HepG2 (cell line): Measurements from ENCODE around the gene IER2. TPM values are rescaled to one million over a fixed set of nuclear protein-coding genes. Genes with fewer than 3 reads are reported as not detected.

Experiments used
- CEBPB ChIP-seq: IDR thresholded peaks from 2 replicates; pipeline ENCODE4 v1.6.1; 2011; ENCODE audit warnings: low read depth, low read length, improper control_type of control experiment, borderline replicate concordance
- DMTF1 ChIP-seq: sonication (generic); formaldehyde crosslinking; IDR thresholded peaks from 2 replicates; pipeline ENCODE4 v1.4.0; 2020; ENCODE audit warnings: mild to moderate bottlenecking, missing genetic modification reagents
- HNRNPLL ChIP-seq: fragments of 200-400 bp; formaldehyde crosslinking; IDR thresholded peaks from 2 replicates; pipeline ENCODE4 v1.6.1; 2017; ENCODE audit warnings: mild to moderate bottlenecking, low read depth, low read length; ENCODE audit not compliant: poor library complexity, severe bottlenecking
- MBD4 ChIP-seq: IDR thresholded peaks from 2 replicates; pipeline ENCODE4 v1.6.1; 2012; ENCODE audit warnings: low read length, inconsistent platforms, borderline replicate concordance
- MYNN ChIP-seq: sonication (generic); formaldehyde crosslinking; IDR thresholded peaks from 2 replicates; pipeline ENCODE4 v1.4.0; 2020; ENCODE audit warnings: mild to moderate bottlenecking, low read depth, missing genetic modification reagents
- NKX3-1 ChIP-seq: sonication (generic); formaldehyde crosslinking; IDR thresholded peaks from 2 replicates; pipeline ENCODE4 v1.5.0; 2020; ENCODE audit warnings: missing genetic modification reagents
- NPAS2 ChIP-seq: sonication (generic); formaldehyde crosslinking; IDR thresholded peaks from 2 replicates; pipeline ENCODE4 v1.8.0; 2022; ENCODE audit warnings: mild to moderate bottlenecking, missing genetic modification reagents, borderline replicate concordance
- NR1H2 ChIP-seq: sonication (generic); formaldehyde crosslinking; IDR thresholded peaks from 2 replicates; pipeline ENCODE4 v1.8.1; 2022; ENCODE audit warnings: low read depth, missing genetic modification reagents, borderline replicate concordance
- PAXIP1 ChIP-seq: sonication (generic); formaldehyde crosslinking; conservative IDR thresholded peaks from 2 replicates; pipeline ENCODE4 v1.4.0; 2020; ENCODE audit warnings: mild to moderate bottlenecking, missing genetic modification reagents, moderate library complexity
- POLR2AphosphoS2 ChIP-seq: IDR thresholded peaks from 2 replicates; pipeline ENCODE4 v1.6.1; 2011; ENCODE audit warnings: low read depth, low read length, improper control_type of control experiment
- RBM22 ChIP-seq: fragments of 200-400 bp; formaldehyde crosslinking; optimal IDR thresholded peaks from 2 replicates; pipeline ENCODE3; 2017; ENCODE audit warnings: mild to moderate bottlenecking, low read length, moderate library complexity
- SAFB2 ChIP-seq: sonication (generic); formaldehyde crosslinking; IDR thresholded peaks from 2 replicates; pipeline ENCODE4 v1.5.1; 2020; ENCODE audit warnings: missing genetic modification reagents, low read depth, mild to moderate bottlenecking, borderline replicate concordance
- SMAD1 ChIP-seq: sonication (generic); formaldehyde crosslinking; IDR thresholded peaks from 2 replicates; pipeline ENCODE4 v1.4.0; 2020; ENCODE audit warnings: missing genetic modification reagents, low read depth, mild to moderate bottlenecking, borderline replicate concordance
- TSC22D2 ChIP-seq: sonication (generic); formaldehyde crosslinking; IDR thresholded peaks from 2 replicates; pipeline ENCODE4 v1.5.1; 2020; ENCODE audit warnings: missing genetic modification reagents, mild to moderate bottlenecking, borderline replicate concordance
- U2AF1 ChIP-seq: fragments of 200-400 bp; formaldehyde crosslinking; optimal IDR thresholded peaks from 2 replicates; pipeline ENCODE3; 2017; ENCODE audit warnings: mild to moderate bottlenecking, low read depth, low read length
- ZNF17 ChIP-seq: sonication (generic); formaldehyde crosslinking; IDR thresholded peaks from 2 replicates; pipeline ENCODE4 v1.5.0; 2020; ENCODE audit warnings: mild to moderate bottlenecking, missing genetic modification reagents
- ZNF326 ChIP-seq: sonication (generic); formaldehyde crosslinking; IDR thresholded peaks from 2 replicates; pipeline ENCODE4 v1.4.0; 2020; ENCODE audit warnings: missing genetic modification reagents, borderline replicate concordance
- ZNF430 ChIP-seq: sonication (generic); formaldehyde crosslinking; IDR thresholded peaks from 2 replicates; pipeline ENCODE4 v1.9.0; 2021; ENCODE audit warnings: mild to moderate bottlenecking, missing genetic modification reagents
- ZNF678 ChIP-seq: sonication (generic); formaldehyde crosslinking; IDR thresholded peaks from 2 replicates; pipeline ENCODE4 v1.4.0; 2020; ENCODE audit warnings: mild to moderate bottlenecking, missing genetic modification reagents
- ZNF709 ChIP-seq: sonication (generic); formaldehyde crosslinking; IDR thresholded peaks from 2 replicates; pipeline ENCODE4 v1.5.0; 2020; ENCODE audit warnings: mild to moderate bottlenecking, missing genetic modification reagents
- ZNF792 ChIP-seq: IDR thresholded peaks from 2 replicates; pipeline ENCODE4 v1.6.1; 2016
- polyA plus RNA-seq, 8 experiments: library from polyadenylated mRNA; depleted of rRNA in 3 of 8; stranded (reverse) in 7 of 8; unstranded in 1 of 8; fragments of >200 nt; fragmentation: Illumina TruSeq in 4 of 8; extraction: Trizol in 4 of 8; gene quantifications; 2 replicates each; pipeline versions ENCODE4 v1.2.1 to v1.2.3, GENCODE V29; 2011 to 2016; ENCODE audit warnings: low read depth in 4 of 8, missing spikeins in 1 of 8, mixed read lengths in 1 of 8; ENCODE audit not compliant: insufficient read depth in 1 of 8
- total RNA-seq, 5 experiments: library from RNA; depleted of rRNA; stranded (reverse); fragments of >200 nt; fragmentation: Illumina TruSeq; extraction: Trizol; gene quantifications; 2 replicates each; pipeline ENCODE4 v1.2.3, GENCODE V29; 2016; ENCODE audit warnings: low read depth in 1 of 5

Gene IER2
- total and polyA plus RNA-seq, 2 of the 13 experiments (the other 11 are each of a cell fraction or from before 2014, with no cell fraction given) = 10.1 to 14.3 TPM

GRCh38 chr19:13155472-13156359, 5.5 kb downstream of the IER2 start (continued):
- TF ChIP-seq PAXIP1 (CRISPR knock-in tag) (peak; percentile 36; the same call in 1 of the 2 replicates), HNRNPLL (no peak), ZNF17 (CRISPR knock-in tag) (no peak), SAFB2 (CRISPR knock-in tag) (0 out of 2 replicates have a peak, but pooled peaks have one; percentile 10), NR1H2 (CRISPR knock-in tag) (no peak), SMAD1 (CRISPR knock-in tag) (no peak), ZNF326 (CRISPR knock-in tag) (no peak), TSC22D2 (CRISPR knock-in tag) (no peak), U2AF1 (no peak), RBM22 (no peak), MBD4 (no peak), ZNF709 (CRISPR knock-in tag) (peak; percentile 60), NPAS2 (CRISPR knock-in tag) (no peak), CEBPB (no peak), MYNN (CRISPR knock-in tag) (no peak), ZNF678 (no peak), NKX3-1 (CRISPR knock-in tag) (no peak), DMTF1 (CRISPR knock-in tag) (no peak), POLR2AphosphoS2 (no peak), ZNF792 (CRISPR knock-in tag) (no peak), ZNF430 (peak; percentile 44; the same call in 1 of the 2 replicates)
